ENCODE measurements around the gene NTN3.

Gene NTN3

DNA sequence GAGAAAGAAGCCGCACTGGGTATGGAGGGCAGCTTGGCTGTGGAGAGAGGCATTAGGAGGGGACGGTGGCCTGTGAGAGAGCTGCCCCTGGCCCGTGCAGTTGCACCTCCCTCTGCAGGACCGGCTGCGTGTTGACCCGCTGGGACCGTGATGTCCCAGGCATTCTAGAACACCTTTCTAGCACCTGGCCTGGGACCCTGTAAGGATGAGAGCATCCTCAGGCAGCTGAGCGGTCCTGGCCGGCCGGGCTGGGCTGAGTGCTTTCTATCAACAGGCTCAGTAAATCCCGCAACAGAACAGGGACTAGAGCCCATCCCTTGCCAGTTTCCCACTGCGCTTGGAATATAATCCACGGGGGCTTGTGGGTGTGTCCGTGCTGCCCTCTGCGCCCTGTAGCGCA is 18.5 kb downstream of the NTN3 start:
- no peak for DNase-seq (ENCODE audit: low read depth, low spot score)
- H3K4me3 ChIP-seq (ENCODE audit: low read length) = no peak overlapping the region

DNA sequence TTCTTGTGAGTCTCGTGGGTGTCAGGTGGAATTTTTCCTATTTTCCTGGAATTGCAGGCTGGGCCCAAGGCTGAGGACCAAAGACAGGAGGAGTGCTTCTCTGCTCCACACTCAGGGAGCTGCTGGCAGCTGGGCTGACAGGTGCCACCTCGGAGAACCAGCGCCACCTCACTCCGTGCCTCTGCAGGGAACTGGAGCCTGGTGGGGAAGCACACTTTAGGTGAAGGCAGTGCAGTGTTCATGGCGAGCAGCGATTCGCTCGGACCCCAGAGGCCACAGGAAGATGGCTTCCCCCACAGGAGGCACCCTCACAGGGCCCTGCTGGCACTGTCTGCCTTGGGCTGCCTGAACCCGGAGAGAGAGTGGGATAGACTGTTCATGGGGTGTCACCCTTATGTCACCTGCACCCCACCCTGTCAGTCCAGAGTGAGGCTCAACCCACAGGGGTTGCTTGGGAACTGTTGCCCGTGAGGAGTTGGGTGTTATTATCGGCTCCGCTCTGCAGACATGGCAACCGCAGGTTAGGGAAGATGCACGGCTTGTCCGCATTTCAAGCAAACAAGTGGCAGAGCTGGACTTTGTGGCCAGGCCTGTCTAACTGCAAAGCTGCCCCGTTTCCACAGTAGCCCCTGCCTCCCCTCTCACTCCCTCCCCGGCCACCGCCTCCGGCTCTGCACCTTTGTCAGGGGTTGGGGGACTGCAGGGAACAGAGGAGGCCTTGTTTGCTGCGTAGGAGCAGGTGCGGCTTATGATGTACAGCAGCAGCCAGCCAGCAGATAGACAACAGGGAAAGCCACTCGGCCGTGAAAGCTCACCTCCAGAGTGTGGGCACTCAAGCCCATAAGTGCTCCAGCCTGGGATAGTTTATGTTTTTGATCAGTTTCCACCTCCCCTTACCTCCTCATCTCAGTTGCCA is 19.4 kb downstream of the NTN3 start:
- DNase-seq (ENCODE audit: low read depth, low spot score) = no peak

DNA sequence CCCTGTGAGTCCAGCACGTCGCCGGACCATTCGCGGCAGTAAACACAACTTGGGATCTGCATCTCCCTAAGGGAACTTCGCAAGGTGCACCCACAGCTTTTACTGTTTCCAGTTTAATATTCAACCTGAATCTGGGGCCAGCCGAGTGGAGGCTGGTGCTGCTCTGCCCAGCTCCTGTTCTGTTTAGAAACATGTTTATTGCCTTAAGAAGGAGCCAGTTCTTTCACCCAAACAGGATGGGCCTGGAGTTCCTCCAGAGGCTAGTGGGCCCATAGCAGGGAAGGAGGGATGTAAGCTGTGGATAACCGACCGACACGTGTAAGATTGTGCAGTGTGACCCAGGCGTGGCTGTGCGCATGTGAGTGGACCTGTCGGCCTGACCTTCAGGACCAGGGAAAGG is 21.2 kb downstream of the NTN3 start:
- H3K4me3 ChIP-seq (ENCODE audit: low read length) = no peak overlapping the region
- DNase-seq (ENCODE audit: low read depth, low spot score) = no peak

More for the DNA sequence above, 19.4 kb downstream of the NTN3 start:
- no peak overlapping the region for H3K4me3 ChIP-seq (ENCODE audit: low read length)

DNA sequence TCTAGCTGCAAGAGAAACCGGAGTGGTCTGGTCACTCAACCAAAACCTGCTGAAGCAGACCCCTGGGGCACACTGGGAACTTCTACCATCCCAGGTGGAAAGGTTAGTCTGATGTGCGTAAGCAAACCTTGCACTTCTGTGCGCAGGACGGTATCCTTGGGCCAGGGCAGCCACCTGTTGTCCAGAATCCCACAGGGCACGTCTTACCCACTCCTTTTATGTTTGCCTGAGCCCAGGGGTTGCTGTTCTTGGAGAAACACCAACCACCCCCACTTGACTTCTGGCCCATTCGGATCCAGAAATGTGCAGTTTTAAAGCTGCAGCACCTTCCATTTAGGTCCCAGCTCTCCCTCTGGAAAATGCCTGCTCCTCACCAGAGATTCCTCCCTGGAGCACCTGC is 22.5 kb downstream of the NTN3 start:
- DNase-seq (ENCODE audit: low read depth, low spot score) = no peak

DNA sequence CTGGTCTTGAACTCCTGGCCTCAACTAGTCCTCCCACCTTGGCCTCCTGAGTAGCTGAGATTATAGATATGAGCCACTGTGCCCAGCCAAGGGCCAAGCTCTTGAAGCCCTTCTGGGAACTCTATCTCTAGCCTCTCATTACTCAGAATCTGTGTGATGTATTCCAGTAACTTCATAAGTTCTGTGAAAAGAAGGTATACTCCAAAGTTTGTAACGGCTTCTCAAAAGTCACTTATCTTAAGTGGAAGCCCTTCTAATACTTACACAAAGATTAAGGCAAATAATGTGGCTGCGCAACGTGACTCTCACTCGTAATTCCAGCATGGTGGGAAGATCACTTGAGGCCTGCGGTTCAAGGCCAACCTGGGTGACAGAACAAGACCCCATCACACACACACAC is 23.5 kb downstream of the NTN3 start:
- no peak overlapping the region for H3K4me3 ChIP-seq (ENCODE audit: low read length)
- no peak for DNase-seq (ENCODE audit: low read depth, low spot score)

More for the DNA sequence above, 22.5 kb downstream of the NTN3 start:
- no peak overlapping the region for H3K4me3 ChIP-seq (ENCODE audit: low read length)

DNA sequence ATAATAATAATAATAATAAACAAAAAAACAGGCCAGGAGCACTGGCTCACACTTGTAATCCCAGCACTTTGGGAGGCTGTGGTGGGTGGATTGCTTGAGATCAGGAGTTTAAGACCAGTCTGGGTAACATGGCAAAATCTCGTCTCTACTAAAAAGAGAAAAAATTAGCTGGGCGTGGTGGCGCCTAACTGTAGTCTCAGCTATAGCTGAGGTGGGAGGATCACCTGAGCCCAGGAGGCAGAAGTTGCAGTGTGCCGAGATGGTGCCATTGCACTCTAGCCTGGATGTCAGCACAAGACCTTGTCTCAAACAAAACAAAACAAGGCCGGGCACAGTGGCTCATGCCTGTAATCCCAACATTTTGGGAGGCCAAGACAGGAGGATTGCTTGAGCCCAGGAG is 23.9 kb downstream of the NTN3 start:
- no peak for DNase-seq (ENCODE audit: low read depth, low spot score)
- H3K4me3 ChIP-seq (ENCODE audit: low read length) = no peak overlapping the region

DNA sequence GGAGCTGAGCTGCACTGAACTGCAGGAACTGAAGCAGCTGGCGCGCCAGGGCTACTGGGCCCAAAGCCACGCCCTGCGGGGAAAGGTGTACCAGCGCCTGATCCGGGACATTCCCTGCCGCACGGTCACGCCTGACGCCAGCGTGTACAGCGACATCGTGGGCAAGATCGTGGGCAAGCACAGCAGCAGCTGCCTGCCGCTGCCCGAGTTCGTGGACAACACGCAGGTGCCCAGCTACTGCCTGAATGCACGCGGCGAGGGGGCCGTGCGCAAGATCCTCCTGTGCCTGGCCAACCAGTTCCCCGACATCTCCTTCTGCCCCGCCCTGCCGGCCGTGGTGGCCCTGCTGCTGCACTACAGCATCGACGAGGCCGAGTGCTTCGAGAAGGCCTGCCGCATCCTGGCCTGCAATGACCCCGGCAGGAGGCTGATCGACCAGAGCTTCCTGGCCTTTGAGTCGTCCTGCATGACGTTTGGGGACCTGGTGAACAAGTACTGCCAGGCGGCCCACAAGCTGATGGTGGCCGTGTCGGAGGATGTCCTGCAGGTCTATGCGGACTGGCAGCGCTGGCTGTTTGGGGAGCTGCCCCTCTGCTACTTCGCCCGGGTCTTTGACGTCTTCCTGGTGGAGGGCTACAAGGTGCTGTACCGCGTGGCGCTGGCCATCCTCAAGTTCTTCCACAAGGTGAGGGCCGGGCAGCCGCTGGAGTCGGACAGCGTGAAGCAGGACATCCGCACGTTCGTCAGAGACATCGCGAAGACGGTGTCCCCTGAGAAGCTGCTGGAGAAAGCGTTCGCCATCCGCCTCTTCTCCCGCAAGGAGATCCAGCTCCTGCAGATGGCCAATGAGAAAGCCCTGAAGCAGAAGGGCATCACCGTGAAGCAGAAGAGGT is 25.4 kb downstream of the NTN3 start:
- DNase-seq (ENCODE audit: low read depth, low spot score) = no peak
- H3K4me3 ChIP-seq (ENCODE audit: low read length) = no peak overlapping the region

DNA sequence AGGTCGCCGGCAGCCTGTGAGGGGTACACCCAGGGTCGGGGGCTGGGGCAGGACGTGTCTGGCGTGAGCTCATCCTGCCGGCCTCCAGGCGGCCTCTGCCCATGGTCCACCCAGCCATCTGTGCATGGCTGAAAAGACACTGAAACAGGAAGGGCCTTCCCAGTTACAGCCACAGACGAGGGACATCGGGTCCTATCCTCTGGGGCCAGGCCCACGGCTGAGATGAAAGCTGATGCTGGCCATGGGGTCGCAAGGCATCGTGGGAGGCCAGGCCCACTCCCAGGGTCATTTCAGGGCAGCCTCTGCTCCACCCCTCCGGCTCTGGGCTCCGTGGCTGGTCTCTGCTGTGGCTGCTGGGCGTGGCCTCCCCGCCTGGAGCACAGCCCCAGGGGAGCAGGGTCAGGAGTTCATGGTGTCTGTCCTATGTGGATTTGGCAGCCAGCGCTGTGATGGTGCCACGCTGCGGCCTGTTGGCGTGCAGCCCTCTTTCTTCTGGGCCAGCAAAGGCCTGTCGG is 26.1 kb downstream of the NTN3 start:
- no peak overlapping the region for H3K4me3 ChIP-seq (ENCODE audit: low read length)
- no peak for DNase-seq (ENCODE audit: low read depth, low spot score)

DNA sequence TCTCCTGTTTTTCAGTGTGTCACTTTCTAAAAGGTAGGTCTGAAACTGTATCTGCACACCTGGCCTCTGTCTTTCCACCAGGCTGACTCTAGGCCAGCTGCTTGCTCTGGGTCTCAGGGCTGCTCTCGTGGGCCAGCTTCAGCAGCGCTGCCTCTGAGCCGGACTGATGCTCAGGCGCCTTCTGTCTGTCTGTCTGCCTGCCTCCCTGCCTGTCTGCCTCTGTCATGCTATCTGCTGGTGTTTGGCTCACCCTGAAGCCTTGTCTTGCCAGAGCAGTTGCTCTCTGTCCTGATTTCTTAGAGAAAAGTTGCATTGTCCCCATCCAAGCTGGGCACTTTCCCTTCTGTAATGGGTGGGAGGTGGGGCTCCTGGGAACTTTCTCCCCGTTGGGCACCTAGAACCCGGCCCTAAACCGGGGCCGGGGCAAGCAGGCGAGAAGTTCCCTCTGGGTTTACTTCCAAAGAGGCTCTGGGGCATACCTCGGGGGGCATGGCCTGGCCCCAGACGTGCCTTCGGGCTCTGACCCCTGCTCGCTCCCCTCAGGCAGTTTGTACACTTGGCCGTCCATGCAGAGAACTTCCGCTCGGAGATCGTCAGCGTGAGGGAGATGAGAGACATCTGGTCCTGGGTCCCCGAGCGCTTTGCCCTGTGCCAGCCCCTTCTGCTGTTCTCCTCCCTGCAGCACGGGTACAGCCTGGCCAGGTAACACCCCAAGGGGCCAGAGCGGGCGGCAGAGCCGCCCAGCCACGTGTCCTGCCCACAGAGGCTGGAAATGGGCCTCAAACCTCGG is 26.8 kb downstream of the NTN3 start:
- DNase-seq (ENCODE audit: low read depth, low spot score) = no peak
- H3K4me3 ChIP-seq (ENCODE audit: low read length) = no peak overlapping the region

DNA sequence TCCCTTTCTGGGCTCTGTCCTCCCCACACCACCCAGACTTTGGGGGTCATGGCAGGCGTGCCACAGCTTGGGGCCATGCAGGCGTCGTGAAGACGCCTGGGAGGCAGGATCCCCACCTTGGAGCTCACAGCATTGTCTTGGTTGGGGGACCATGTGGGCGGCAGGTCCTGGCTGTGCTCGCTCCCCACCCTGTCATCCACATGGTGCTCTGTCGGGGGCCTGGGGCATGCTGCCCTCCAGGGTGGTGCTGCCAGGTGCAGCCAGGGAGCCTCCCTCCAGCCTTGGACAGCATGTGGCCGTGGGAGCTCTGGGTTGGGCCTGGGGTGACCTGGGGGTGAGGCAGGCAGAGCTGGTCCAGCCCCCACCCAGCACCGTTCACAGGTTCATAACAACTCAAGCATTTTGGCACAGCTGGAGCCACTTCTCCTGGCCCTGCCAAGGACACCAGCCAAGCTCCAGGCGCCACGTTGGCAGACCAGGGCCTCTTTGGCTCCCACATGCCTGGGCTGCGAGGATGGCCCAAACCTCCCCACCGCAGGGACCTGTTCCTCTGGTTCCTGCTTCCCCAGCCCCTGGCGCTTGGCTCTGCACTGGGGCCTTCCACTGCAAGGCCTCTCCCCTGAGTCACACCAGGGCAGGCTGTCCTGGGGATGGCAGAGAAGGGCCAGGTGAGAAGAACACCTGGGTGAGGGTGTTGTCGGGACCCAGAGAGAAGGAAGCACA is 27.6 kb downstream of the NTN3 start:
- DNase-seq (ENCODE audit: low read depth, low spot score) = no peak
- H3K4me3 ChIP-seq (ENCODE audit: low read length) = no peak overlapping the region

DNA sequence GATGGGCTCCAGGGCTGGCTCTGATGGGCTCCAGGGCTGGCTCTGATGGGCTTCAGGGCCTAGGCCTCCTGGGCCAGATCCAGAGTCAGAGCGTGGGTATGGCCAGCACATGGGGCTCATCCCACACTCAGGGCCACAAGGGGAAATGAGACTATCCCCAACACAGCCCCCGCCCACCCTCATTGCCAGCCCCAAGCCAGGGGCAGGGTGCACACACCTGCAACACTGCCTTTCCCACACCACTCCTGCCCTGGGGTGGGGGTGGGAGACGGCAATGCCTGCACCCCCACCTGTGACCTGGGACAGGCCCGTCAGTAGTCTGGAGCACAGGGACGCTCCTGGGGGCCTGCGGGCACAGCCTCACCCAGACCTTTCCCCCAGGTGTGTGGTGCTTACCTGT is 28.4 kb downstream of the NTN3 start:
- no peak for DNase-seq (ENCODE audit: low read depth, low spot score)
- H3K4me3 ChIP-seq (ENCODE audit: low read length) = no peak overlapping the region

DNA sequence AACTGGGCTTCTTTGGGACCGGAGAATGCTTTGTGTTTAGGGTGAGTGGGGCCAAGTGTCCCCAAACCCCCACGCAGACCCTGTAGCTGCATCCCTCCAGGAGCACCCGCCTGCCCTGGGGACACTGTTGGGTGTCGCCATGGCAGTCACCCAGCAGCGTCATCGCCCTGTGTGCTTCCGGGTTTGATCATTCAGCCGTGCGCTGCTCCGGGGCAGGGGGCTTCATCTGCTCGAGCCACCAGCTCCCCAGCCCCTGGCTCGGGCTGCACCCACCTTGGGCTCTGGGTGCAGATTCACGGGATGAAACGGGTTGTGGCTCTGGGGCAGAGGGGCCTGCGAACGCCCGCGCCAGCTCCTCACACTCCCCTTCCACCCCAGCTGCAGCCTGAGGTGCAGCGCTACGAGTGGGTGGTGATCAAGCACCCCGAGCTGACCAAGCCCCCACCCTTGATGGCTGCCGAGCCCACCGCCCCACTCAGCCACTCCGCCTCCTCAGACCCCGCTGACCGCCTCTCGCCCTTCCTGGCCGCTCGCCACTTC is 28.9 kb downstream of the NTN3 start:
- no peak overlapping the region for H3K4me3 ChIP-seq (ENCODE audit: low read length)
- no peak for DNase-seq (ENCODE audit: low read depth, low spot score)

DNA sequence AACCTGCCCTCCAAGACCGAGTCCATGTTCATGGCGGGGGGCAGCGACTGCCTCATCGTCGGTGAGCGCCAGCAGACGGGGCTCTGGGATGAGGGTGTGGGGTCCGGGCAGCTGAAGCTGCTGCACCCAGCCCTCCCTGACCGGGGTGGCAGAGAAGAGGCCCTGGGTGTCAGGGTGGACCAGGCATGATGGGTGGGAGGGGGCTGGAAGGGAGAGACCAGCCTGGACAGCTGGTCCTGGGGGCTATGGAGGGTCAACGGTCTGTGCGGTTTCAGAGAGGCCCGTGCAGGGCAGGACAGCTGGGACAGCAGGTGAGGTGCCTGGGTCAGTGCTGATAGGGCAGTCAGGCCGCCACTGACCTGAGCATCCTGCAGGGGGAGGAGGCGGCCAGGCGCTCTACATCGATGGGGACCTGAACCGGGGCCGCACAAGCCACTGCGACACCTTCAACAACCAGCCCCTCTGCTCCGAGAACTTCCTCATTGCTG is 29.4 kb downstream of the NTN3 start:
- no peak for DNase-seq (ENCODE audit: low read depth, low spot score)
- no peak overlapping the region for H3K4me3 ChIP-seq (ENCODE audit: low read length)

DNA sequence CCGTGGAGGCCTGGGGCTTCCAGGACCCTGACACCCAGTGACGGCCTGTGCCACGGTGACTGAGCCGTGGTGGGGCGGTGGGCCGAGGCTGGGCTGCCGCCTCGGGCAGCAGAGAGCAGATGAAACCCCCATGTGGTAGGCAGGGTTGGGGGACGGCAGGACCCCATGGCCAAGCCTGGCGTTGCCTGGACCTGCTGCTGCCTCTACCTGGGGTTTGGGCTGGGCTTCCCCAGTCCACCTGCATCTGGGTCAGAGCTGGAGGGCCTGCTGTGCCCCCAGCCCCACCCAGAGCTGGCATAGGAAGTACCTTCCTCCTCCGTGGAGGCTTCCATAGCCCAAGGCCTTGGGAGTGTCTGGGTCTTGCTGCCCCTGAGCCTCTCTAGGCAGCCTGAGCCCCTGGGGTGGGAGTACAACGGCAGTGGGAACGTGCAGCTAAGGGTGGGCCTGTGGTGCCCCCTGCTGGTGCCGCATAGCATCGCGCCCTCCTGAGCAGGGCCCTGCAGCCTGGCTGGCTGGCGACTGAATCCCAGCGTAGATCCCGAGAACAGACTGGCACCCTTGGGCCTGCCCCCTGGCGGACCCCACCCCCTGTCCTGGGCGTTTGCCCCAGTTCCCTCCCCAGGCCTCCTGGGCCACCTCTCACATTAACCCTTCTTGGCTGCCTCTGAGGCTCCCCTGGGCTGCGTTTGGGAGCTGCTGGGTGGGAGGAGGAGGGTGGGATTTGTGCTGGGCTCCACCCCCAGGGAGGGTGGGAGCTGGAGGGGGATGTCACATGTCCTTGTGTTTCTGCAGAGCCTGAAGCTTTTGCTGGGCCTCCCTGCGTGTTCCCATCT is 30.0 kb downstream of the NTN3 start:
- H3K4me3 ChIP-seq (ENCODE audit: low read length) = peak overlapping the region; percentile 16; the same call in 1 of the 2 replicates
- DNase-seq (ENCODE audit: low read depth, low spot score) = peak; percentile 45

DNA sequence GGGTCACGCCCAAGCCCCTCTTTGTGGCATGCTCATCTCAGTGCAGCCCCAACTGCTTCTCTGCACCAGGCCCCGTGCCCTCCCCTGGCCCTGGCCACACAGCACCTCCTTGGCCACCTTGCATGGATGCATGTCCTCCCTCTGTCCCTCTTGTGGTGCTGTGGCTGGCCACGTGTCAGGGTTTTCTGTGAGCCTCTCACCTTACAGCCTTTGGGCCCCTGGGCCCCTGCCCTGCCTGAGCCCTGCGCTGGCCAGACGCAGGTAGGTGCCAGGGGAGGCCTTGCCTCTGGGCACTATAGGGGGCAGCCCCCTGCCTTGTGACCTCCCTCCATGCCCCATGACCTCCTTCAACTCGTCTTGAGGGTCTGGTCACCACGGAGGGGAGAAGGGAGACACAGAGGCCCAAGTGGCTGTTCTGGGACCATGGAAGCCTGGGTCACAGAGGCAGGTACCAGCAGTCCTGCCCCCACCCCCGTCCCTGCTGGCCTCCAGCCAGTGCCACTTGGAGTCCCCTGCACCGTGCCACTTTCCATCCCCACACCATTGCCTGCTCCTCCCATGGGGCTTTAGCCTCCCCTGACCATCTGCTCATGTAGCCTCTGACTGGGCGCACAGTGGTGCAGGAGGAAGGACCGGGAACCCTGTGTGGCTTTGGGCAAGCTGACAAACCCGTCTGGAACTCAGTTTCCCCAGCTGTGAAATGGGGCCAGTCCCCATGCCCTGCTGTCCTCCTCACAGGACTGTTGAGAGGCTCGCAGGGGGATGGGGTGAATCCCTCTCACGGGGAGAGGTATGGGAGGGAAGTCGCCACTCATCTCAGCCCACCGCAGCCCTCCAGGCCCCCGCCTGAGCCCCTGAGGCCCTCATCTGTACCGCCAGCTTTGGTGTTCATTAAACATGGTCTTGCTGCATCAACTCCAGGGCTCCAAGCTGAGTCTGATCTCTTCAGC is 31.1 kb downstream of the NTN3 start:
- H3K4me3 ChIP-seq (ENCODE audit: low read length) = no peak overlapping the region
- DNase-seq (ENCODE audit: low read depth, low spot score) = no peak

DNA sequence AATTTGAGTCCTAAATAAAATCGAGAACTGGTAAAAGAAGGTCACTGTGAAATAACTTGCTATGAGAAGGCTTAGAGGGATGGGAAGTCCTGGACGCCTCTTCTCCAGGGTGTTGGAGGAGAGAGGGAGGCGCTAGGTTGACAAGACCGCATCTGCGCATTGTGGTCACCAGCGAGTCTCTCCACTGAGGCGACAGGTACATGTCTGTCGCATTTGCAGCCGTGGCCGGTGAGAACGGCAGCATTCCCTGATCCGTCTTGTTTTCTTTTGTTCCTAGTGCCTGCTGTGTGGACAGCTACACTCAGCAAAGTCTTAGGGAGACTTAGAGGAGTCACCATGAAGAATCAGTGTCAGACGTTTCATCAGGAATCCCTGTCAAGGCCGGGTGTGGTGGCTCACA is 34.6 kb downstream of the NTN3 start:
- no peak overlapping the region for H3K4me3 ChIP-seq (ENCODE audit: low read length)
- no peak for DNase-seq (ENCODE audit: low read depth, low spot score)

All from Jurkat, Clone E6-1 (cell line).